ENCODE results near the gene DPP7.
"Not testable (repeated sequence)": the region's sequence is repeated elsewhere in the genome, so short reads cannot be mapped to it uniquely, and the experiment has no call there.

DPP7 gene

DNA sequence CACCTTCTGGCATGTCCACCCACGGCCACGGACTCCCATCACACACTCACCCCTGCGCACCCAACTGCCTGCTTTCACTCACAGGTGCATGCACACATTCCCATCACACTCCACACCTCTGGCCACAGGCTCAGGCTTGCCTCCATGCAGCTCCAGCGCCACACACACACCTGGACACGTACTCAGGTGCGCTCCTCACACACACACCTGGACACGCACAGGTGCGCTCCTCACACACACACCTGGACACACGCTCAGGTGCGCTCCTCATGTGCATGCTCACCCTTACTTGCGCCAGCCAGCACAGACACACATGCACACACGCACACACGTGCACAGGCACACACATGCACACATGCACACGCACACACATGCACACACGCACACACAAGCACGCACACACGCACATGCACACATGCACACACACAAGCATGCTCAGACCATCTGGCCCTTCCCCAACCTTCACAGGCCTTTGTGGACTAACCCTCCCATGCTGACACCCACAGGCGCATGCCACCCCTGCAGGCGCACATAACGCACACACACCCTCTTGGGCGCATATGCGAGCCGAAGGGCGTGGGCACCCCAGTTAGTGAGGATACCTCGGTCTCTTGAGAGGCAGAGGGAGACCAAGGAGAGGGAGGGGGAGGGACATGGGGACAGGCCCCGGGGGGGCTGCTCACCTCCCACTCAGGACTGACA, 32.7 kb upstream of the DPP7 start:
- DNase-seq, result no peak

GRCh38 chr9:137146527-137146918, 32.0 kb upstream of the DPP7 start:
- no peak for DNase-seq

- no peak for DNase-seq
Measured at GRCh38 chr9:137145731-137146526, 31.4 kb upstream of the DPP7 start.

GRCh38 chr9:137143459-137143858, 28.9 kb upstream of the DPP7 start:
- peak; percentile 10 for DNase-seq

GRCh38 chr9:137141976-137142936, 27.7 kb upstream of the DPP7 start:
- peak; percentile 20 for DNase-seq

GRCh38 chr9:137141050-137141810, 26.7 kb upstream of the DPP7 start:
- peak; percentile 29 for DNase-seq

- peak; percentile 49 for DNase-seq
Measured at GRCh38 chr9:137140151-137141012, 25.8 kb upstream of the DPP7 start.

GRCh38 chr9:137139468-137140150, 25.1 kb upstream of the DPP7 start:
- DNase-seq, result peak; percentile 44

DNA sequence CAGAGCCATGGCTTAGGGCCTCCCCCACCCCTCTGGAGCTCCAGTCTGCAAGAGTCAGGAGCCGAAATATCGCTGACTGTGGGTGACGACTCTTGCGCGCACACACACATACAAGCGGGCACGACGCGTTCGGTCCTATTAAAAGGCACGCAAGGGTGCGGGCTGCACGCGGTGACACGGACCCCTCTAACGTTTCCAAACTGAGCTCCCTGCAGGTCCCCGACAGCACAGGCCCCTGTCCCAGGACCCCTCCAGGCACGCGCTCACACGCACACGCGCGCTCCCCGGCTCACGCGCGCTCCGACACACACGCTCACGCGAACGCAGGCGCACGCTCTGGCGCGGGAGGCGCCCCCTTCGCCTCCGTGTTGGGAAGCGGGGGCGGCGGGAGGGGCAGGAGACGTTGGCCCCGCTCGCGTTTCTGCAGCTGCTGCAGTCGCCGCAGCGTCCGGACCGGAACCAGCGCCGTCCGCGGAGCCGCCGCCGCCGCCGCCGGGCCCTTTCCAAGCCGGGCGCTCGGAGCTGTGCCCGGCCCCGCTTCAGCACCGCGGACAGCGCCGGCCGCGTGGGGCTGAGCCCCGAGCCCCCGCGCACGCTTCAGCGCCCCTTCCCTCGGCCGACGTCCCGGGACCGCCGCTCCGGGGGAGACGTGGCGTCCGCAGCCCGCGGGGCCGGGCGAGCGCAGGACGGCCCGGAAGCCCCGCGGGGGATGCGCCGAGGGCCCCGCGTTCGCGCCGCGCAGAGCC, 24.4 kb upstream of the DPP7 start, which contains the start of gene GRIN1:
TSS of gene GRIN1 (plus strand) at position 433 of the 746 bp plus-strand sequence. CDS start 333 bp downstream, outside the sequence.
- peak; percentile 23 for DNase-seq

- peak; percentile 94 for DNase-seq
Measured at GRCh38 chr9:137138058-137138721, 23.7 kb upstream of the DPP7 start.

DNA sequence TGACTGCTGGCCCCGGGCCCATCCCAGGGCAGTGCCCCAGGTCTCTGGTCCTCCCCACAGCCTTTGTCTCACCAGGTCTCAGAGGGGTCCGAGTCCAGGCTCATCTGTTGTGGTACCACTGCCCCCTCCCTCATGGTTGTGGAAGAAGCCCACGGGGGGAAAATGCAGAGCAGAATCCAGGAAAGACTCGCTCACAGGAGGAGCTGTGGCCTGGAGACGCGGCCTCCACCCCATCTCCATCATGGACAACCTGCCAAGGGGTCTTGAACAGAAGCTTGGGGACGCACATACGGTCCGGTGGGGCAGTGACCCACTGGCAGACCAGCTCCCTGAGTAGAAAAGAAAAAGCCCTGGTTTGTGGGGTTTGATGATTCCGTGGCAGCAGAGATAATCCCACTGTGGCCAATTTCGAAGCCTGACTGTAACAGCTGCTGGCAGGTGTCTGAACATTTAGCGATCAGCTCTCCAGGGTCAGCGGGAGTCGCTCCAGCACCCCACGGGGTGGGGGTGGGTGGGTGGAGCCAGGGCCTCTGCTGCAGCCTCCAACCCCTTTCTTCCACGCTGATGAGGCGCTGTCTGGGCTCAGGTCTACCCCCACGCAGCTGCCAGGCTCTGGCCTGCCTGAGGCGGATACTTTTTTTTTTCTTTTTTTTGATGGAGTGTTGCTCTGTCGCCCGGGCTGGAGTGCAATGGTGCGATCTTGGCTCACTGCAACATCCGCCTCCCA, 22.5 kb upstream of the DPP7 start:
- DNase-seq, result peak; percentile 49

DNA sequence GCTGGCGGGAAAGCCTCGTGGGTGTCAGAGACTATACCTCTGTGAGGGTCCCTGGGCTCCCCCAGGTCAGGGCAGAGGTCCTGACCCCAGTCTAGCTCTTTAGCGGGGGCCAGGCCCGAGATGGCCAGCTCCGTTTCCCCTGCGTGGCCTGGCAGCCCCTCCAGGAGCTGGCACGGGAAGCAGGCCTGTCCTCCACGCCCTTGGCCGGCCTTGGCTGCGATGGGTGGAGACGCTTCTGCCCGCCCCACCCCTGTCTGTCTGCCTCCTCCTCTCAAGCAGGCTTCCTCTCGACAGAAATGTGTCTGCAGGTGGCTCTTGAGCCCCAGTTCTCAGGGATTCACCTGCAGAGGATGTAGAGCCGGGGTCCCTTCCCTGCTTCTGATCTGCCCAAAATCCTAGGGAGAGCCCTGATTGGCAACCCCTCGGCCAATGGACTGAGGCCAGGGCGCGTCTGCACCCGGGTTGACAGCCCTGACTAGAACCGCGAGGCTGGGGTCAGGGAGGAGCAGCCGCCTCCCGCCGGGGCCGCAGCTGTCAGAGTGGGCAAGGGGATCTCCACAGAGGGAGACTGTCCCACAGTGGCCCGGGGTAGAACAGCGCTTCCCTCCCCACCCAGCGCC, 21.8 kb upstream of the DPP7 start:
- peak; percentile 55 for DNase-seq

DNA sequence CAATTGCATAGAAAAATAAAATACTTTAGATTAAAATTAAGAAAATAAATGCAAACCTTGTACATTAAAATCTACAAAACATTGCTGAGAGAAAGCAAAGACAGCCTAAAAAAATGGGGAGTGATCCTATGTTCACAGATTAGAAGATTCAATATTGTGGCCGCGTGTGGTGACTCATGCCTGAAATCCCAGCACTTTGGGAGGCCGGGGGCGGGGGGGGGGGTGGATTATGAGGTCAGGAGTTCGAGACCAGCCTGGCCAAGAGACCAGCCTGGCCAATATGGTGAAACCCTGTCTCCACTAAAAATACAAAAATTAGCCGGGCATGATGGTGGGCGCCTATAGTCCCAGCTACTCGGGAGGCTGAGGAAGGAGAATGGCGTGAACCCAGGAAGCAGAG, 20.6 kb upstream of the DPP7 start:
- DNase-seq, result not testable (repeated sequence)

DNA sequence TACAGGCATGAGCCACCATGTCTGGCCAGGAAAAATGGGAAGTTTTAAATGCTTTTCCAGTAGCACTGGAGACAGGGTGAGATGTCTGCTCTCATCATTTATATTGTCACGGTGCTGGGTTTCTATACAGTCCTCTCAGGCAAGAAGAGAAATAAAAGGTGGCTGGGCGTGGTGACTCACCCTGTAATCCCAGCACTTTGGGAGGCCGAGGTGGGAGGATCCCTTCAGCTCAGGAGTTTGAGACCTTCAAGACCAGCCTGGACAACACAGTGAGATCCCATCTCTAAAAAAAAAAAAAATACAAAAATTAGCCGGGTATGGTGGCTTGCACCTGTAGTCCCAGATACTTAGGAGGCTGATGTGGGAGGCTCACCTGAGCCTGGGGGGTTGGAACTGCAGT, 19.7 kb upstream of the DPP7 start:
- DNase-seq, result peak; percentile 13

- DNase-seq, result no peak
Measured at GRCh38 chr9:137130176-137130755, 15.7 kb upstream of the DPP7 start.

DNA sequence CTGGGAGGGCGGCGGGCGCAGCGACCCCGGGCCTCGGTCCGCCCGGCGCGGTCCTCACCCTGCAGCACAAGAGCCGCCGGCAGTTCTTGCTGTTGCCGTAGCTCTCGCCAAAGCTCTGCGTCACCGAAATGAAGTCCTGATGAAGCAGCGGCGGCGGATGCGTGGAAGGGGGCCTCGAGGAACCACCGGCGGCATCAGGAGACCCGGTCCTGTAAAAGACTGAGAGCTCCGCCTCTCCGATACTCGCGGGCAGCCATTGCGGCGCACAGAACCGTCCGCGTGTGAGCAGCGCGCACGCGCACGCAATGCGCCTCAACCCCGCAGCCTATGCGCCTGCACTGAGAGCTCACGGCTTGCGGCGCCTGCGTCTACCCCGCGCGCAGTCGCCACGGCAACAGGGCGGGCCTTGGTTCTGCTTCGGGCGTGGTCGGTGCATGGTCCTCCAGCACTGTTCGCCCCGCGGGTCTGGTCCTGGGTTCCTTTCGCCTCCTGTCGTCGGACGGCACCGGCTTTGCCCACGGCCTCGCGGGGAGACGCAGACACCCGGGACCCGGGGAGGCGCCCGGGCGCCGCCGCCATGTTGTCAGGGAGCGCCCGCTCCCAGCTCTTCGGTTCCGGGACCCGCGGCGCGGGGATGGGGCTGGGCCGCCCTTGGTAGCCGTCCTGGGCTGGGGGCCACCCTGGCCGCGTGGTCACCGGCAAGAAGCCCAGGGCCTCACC, 15.1 kb upstream of the DPP7 start:
- DNase-seq, result peak; percentile 95

GRCh38 chr9:137128862-137129455, 14.4 kb upstream of the DPP7 start:
- peak; percentile 21 for DNase-seq

Measured in 8988T (cell line).